Mononuclear cell (primary cell): ENCODE measurements around the gene L1CAM. TPM values are rescaled to one million over a fixed set of nuclear protein-coding genes. Genes with fewer than 3 reads are reported as not detected.

Source experiments
- H3K27me3 ChIP-seq: 2 replicates; pipeline ENCODE4 v1.6.0; 2011; ENCODE audit warnings: low read length, control low read depth; ENCODE audit not compliant: insufficient read depth
- H3K4me1 ChIP-seq: 2 replicates; pipeline ENCODE4 v1.5.1; 2011; ENCODE audit warnings: mild to moderate bottlenecking, low read length, control low read depth; ENCODE audit not compliant: insufficient read depth
- H3K4me3 ChIP-seq: 2 replicates; pipeline ENCODE4 v1.5.1; 2011; ENCODE audit warnings: mild to moderate bottlenecking, low read length, moderate library complexity
- H3K9me3 ChIP-seq: 2 replicates; pipeline ENCODE4 v1.5.1; 2011; ENCODE audit warnings: low read depth, mild to moderate bottlenecking, control low read depth, low read length
- total RNA-seq: library from RNA; depleted of rRNA; stranded (reverse); fragments of >200 nt; gene quantifications from one replicate; pipeline ENCODE4 v1.2.3, GENCODE V29; 2012

L1CAM gene
- total RNA-seq, 1 donor: 0.52 TPM

GRCh38 chrX:153900831-153901752 lies 15.1 kb upstream of the L1CAM start:
- no peaks in the 10 kb centered on the region for H3K9me3 ChIP-seq

GRCh38 chrX:153897899-153898298 lies 11.9 kb upstream of the L1CAM start:
- H3K4me1 ChIP-seq: peaks cover 26% of the 10 kb centered on the region
- no peak overlapping the region for H3K4me3 ChIP-seq
- no peaks in the 10 kb centered on the region for H3K9me3 ChIP-seq
- H3K27me3 ChIP-seq: no peaks in the 10 kb centered on the region

More at GRCh38 chrX:153900831-153901752, 15.1 kb upstream of the L1CAM start:
- Histone ChIP-seq H3K4me3 (no peak overlapping the region), H3K4me1 (peaks cover 46% of the 10 kb centered on the region), H3K27me3 (no peaks in the 10 kb centered on the region)

GRCh38 chrX:153889123-153889522 lies 3.1 kb upstream of the L1CAM start:
- Histone ChIP-seq H3K4me3 (no peak overlapping the region), H3K27me3 (peaks cover 12% of the 10 kb centered on the region), H3K4me1 (no peaks in the 10 kb centered on the region), H3K9me3 (no peaks in the 10 kb centered on the region)

GRCh38 chrX:153888344-153888743 lies 2.4 kb upstream of the L1CAM start:
- Histone ChIP-seq H3K27me3 (peaks cover 17% of the 10 kb centered on the region), H3K4me1 (no peaks in the 10 kb centered on the region), H3K9me3 (no peaks in the 10 kb centered on the region), H3K4me3 (no peak overlapping the region)

- Histone ChIP-seq H3K9me3 (no peaks in the 10 kb centered on the region), H3K4me3 (no peak overlapping the region), H3K27me3 (peaks cover 17% of the 10 kb centered on the region), H3K4me1 (no peaks in the 10 kb centered on the region)
Measured at GRCh38 chrX:153887385-153887784, 1.4 kb upstream of the L1CAM start.

- Histone ChIP-seq H3K27me3 (peaks cover 17% of the 10 kb centered on the region), H3K4me3 (no peak overlapping the region), H3K4me1 (no peaks in the 10 kb centered on the region), H3K9me3 (no peaks in the 10 kb centered on the region)
Measured at GRCh38 chrX:153886915-153887314, 942 bp upstream of the L1CAM start.

GRCh38 chrX:153885208-153885787 lies 675 bp downstream of the L1CAM start:
- H3K9me3 ChIP-seq: no peaks in the 10 kb centered on the region
- peaks cover 17% of the 10 kb centered on the region for H3K27me3 ChIP-seq
- H3K4me1 ChIP-seq: no peaks in the 10 kb centered on the region
- no peak overlapping the region for H3K4me3 ChIP-seq

- H3K9me3 ChIP-seq: no peaks in the 10 kb centered on the region
- H3K27me3 ChIP-seq: peaks cover 17% of the 10 kb centered on the region
- no peak overlapping the region for H3K4me3 ChIP-seq
- no peaks in the 10 kb centered on the region for H3K4me1 ChIP-seq
Measured at GRCh38 chrX:153884590-153884989, 1.4 kb downstream of the L1CAM start.

- Histone ChIP-seq H3K4me3 (no peak overlapping the region), H3K27me3 (peaks cover 17% of the 10 kb centered on the region), H3K4me1 (no peaks in the 10 kb centered on the region), H3K9me3 (no peaks in the 10 kb centered on the region)
Measured at GRCh38 chrX:153884136-153884535, 1.8 kb downstream of the L1CAM start.

- H3K27me3 ChIP-seq: peaks cover 17% of the 10 kb centered on the region
- no peak overlapping the region for H3K4me3 ChIP-seq
- peaks cover 3% of the 10 kb centered on the region for H3K4me1 ChIP-seq
- H3K9me3 ChIP-seq: no peaks in the 10 kb centered on the region
Measured at GRCh38 chrX:153883163-153883843, 2.7 kb downstream of the L1CAM start.

- Histone ChIP-seq H3K4me1 (peaks cover 3% of the 10 kb centered on the region), H3K9me3 (no peaks in the 10 kb centered on the region), H3K4me3 (no peak overlapping the region), H3K27me3 (peaks cover 17% of the 10 kb centered on the region)
Measured at GRCh38 chrX:153882557-153882956, 3.4 kb downstream of the L1CAM start.

GRCh38 chrX:153882086-153882498 lies 3.9 kb downstream of the L1CAM start:
- H3K4me1 ChIP-seq: peaks cover 3% of the 10 kb centered on the region
- H3K4me3 ChIP-seq: no peak overlapping the region
- H3K27me3 ChIP-seq: peaks cover 17% of the 10 kb centered on the region
- no peaks in the 10 kb centered on the region for H3K9me3 ChIP-seq

- no peaks in the 10 kb centered on the region for H3K9me3 ChIP-seq
- H3K4me3 ChIP-seq: no peak overlapping the region
- H3K27me3 ChIP-seq: peaks cover 17% of the 10 kb centered on the region
- peaks cover 3% of the 10 kb centered on the region for H3K4me1 ChIP-seq
Measured at GRCh38 chrX:153881281-153881680, 4.7 kb downstream of the L1CAM start.

- Histone ChIP-seq H3K4me3 (no peak overlapping the region), H3K27me3 (peaks cover 17% of the 10 kb centered on the region), H3K9me3 (no peaks in the 10 kb centered on the region), H3K4me1 (peaks cover 3% of the 10 kb centered on the region)
Measured at GRCh38 chrX:153880440-153880815, 5.5 kb downstream of the L1CAM start.

GRCh38 chrX:153879741-153880439 lies 6.1 kb downstream of the L1CAM start:
- Histone ChIP-seq H3K4me3 (no peak overlapping the region), H3K9me3 (no peaks in the 10 kb centered on the region), H3K4me1 (peaks cover 3% of the 10 kb centered on the region), H3K27me3 (peaks cover 12% of the 10 kb centered on the region)
